ENCODE results near the gene NKX2-3. TPM values are rescaled to one million over a fixed set of nuclear protein-coding genes. Genes with fewer than 3 reads are reported as not detected.

The NKX2-3 gene
- total and polyA plus RNA-seq, 2 of the 8 experiments (the other 6 are each of a cell fraction or from before 2014, with no cell fraction given) = not detected

- TF ChIP-seq RFX5 (IDR thresholded peaks at IDR 0.05; ENCODE audit: borderline replicate concordance, low read depth, low read length) (no peak), KDM5A (IDR thresholded peaks at IDR 0.05; ENCODE audit: low read length) (no peak), FOSL1 (IDR thresholded peaks at IDR 0.05; ENCODE audit: insufficient read depth, low read depth, low read length) (no peak), HDAC6 (IDR thresholded peaks at IDR 0.05; ENCODE audit: low read depth, low read length) (no peak), TAF7 (optimal IDR thresholded peaks at IDR 0.05; ENCODE audit: borderline replicate concordance, low read depth, low read length) (no peak), PHF8 (conservative IDR thresholded peaks at IDR 0.05; ENCODE audit: low read depth, low read length) (no peak), HDAC2 (IDR thresholded peaks at IDR 0.05; ENCODE audit: borderline replicate concordance in 1 of 2, low read depth in 2 of 2, low read length in 2 of 2) (no peak), BRCA1 (IDR thresholded peaks at IDR 0.05; ENCODE audit: low read depth, low read length) (no peak), BACH1 (IDR thresholded peaks at IDR 0.05; ENCODE audit: low read length) (no peak), SIN3A (conservative IDR thresholded peaks at IDR 0.05 in 1 of 2, IDR thresholded peaks at IDR 0.05 in 1 of 2; ENCODE audit: low read depth in 1 of 2, low read length in 2 of 2) (no peak)
- H3K4me2 ChIP-seq (ENCODE audit: insufficient read depth in 1 of 2, low read depth in 2 of 2, low read length in 2 of 2) = no peak overlapping the region
- no peak overlapping the region for H3K14ac ChIP-seq (ENCODE audit: insufficient read length)
- H2BK12ac ChIP-seq (ENCODE audit: low read depth, low read length) = no peak overlapping the region
- no peak overlapping the region for H4K8ac ChIP-seq (ENCODE audit: extremely low read depth, insufficient read depth, low read length)
- H3K4me1 ChIP-seq (replicated peaks in 1 of 4; ENCODE audit: control insufficient read depth in 3 of 4, insufficient read depth in 4 of 4, low read length in 3 of 4) = peaks cover 2 to 7% (median 3%) of the 10 kb centered on the region in 4 experiments; a peak in 3 of 7 replicates
- ChIA-PET POLR2A (ENCODE audit: partially characterized antibody) (no interaction called here), CTCF (ENCODE audit: partially characterized antibody) (interaction anchor here (0.9 to 15.3 kb wide), 6 partner anchors 29 to 131 kb away, joined by 3 to 323 read pairs (median 4); partner anchors contain the start of gene SLC25A28)
- no peak overlapping the region for H3K18ac ChIP-seq (ENCODE audit: extremely low read depth, low read length)
- H2BK20ac ChIP-seq (ENCODE audit: low read length) = no peak overlapping the region
- H3K36me3 ChIP-seq (ENCODE audit: control insufficient read depth in 2 of 4, insufficient read depth in 4 of 4, low read length in 3 of 4) = no peaks in the 10 kb centered on the region
- H3K23ac ChIP-seq (ENCODE audit: insufficient read length) = no peak overlapping the region
- WGBS, 2 experiments (ENCODE audit: extremely low coverage in 1 of 2, insufficient coverage in 1 of 2, insufficient read length in 1 of 2, insufficient replicate concordance in 2 of 2, low coverage in 1 of 2, low lambda C conversion rate in 2 of 2, missing lambda C conversion rate in 1 of 2) = 91% methylated on average over 4 of the region's 4 CpGs; no CpG with 5 or more reads in 1 of the 2 experiments
- H2AK5ac ChIP-seq (ENCODE audit: low read depth, low read length) = no peak overlapping the region
- H2AFZ ChIP-seq (ENCODE audit: low read length) = no peak overlapping the region
- H4K91ac ChIP-seq (replicated peaks; ENCODE audit: insufficient read length, low read length) = no peak overlapping the region
- no peak for DNase-seq (ENCODE audit: low read depth in 1 of 2, low spot score in 2 of 2)
- no peak overlapping the region for H3K4ac ChIP-seq (replicated peaks; ENCODE audit: insufficient read length, low read depth, low read length)
- H4K20me1 ChIP-seq (replicated peaks in 1 of 2; ENCODE audit: control insufficient read depth in 1 of 2, insufficient read depth in 2 of 2, low read length in 2 of 2) = no peaks in the 10 kb centered on the region
- no peak overlapping the region for H2BK15ac ChIP-seq (ENCODE audit: low read length)
- no peaks in the 10 kb centered on the region; the same call in 1 of the 2 replicates for H3K23me2 ChIP-seq (ENCODE audit: low read depth, low read length)
- FAIRE-seq = no peak
- no peaks in the 10 kb centered on the region for H3K79me2 ChIP-seq (ENCODE audit: control insufficient read depth in 1 of 2, insufficient read depth in 2 of 2, low read length in 2 of 2)
- no peak overlapping the region for H3K27ac ChIP-seq (ENCODE audit: low read depth, low read length)
- no peak overlapping the region for H2BK120ac ChIP-seq (replicated peaks; ENCODE audit: low read depth, low read length)
- H3K27me3 ChIP-seq (replicated peaks in 1 of 4; ENCODE audit: control insufficient read depth in 3 of 4, extremely low read depth in 1 of 4, insufficient read depth in 3 of 4, low read length in 3 of 4) = no peaks in the 10 kb centered on the region
- no peaks in the 10 kb centered on the region for H3K79me1 ChIP-seq (ENCODE audit: low read depth, low read length)
- H2BK5ac ChIP-seq (ENCODE audit: low read depth, low read length) = no peak overlapping the region
- H3K9me3 ChIP-seq (ENCODE audit: insufficient read depth in 2 of 2, low read depth in 1 of 2, low read length in 1 of 2) = no peaks in the 10 kb centered on the region
- no peak overlapping the region for H3K9ac ChIP-seq (replicated peaks in 1 of 4; ENCODE audit: extremely low read depth in 1 of 4, low read depth in 3 of 4, low read length in 3 of 4)
- H4K5ac ChIP-seq (ENCODE audit: insufficient read length, low read depth, low read length) = no peak overlapping the region
- H3K4me3 ChIP-seq (ENCODE audit: extremely low read depth in 1 of 4, insufficient read depth in 2 of 4, low read depth in 3 of 4, low read length in 4 of 4) = no peak overlapping the region
- no peak overlapping the region for H3K56ac ChIP-seq (replicated peaks; ENCODE audit: insufficient read length, low read depth, low read length)
Measured at GRCh38 chr10:99565166-99565565, 32.4 kb downstream of the NKX2-3 start.
